Spinal cord (tissue), 10 donors: ENCODE results near the gene EPS8. TPM values are rescaled to one million over a fixed set of nuclear protein-coding genes. Genes with fewer than 3 reads are reported as not detected.
A peak's percentile ranks its signal among the peaks of the same experiment; 100 is the strongest.

Experiments used
- DNase-seq, 6 donors: peaks; one replicate each; pipeline versions ENCODE4 v3.0.0 to v3.0.0-alpha.2; 2013 to 2015; ENCODE audit warnings: low spot score in 6 of 6, low read depth in 4 of 6
- H3K27ac ChIP-seq: one replicate; pipeline ENCODE4 v1.5.1; 2013; ENCODE audit warnings: low read depth, low read length, control low read depth
- H3K27me3 ChIP-seq: one replicate; pipeline ENCODE4 v1.6.1; 2013; ENCODE audit warnings: low read length; ENCODE audit not compliant: control insufficient read depth, insufficient read depth
- H3K36me3 ChIP-seq: one replicate; pipeline ENCODE4 v1.6.1; 2013; ENCODE audit warnings: low read length; ENCODE audit not compliant: control insufficient read depth, insufficient read depth
- H3K4me1 ChIP-seq: one replicate; pipeline ENCODE4 v1.6.1; 2013; ENCODE audit warnings: low read length; ENCODE audit not compliant: control insufficient read depth, insufficient read depth
- H3K4me3 ChIP-seq: one replicate; pipeline ENCODE4 v1.5.1; 2013; ENCODE audit warnings: low read depth, low read length, control low read depth
- H3K9me3 ChIP-seq: one replicate; pipeline ENCODE4 v1.6.1; 2013; ENCODE audit warnings: low read length; ENCODE audit not compliant: control insufficient read depth, insufficient read depth
- WGBS: methylation state at CpG from one replicate; pipeline ENCODE4 v1.1.5; 2013; ENCODE audit warnings: missing lambda C conversion rate; ENCODE audit not compliant: insufficient coverage; 5-methylcytosine and 5-hydroxymethylcytosine counted together
- polyA plus RNA-seq, 2 donors: library from polyadenylated mRNA; unstranded; fragments of 120-200 nt; gene quantifications; one replicate each; pipeline ENCODE4 v1.2.1, GENCODE V29; 2013; ENCODE audit not compliant: insufficient read length in 2 of 2
- total RNA-seq, 2 donors: library from RNA; depleted of rRNA in 1 of 2; stranded (reverse); fragments of 120-200 nt in 1 of 2; fragments of >200 nt in 1 of 2; gene quantifications; one replicate each; pipeline versions ENCODE4 v1.2.3 to v1.2.4, GENCODE V29; 2013 to 2014
- donor health status: healthy.

Gene EPS8
- total and polyA plus RNA-seq, 4 donors, result 63.1 to 84.1 (median 73.7) TPM

- peak in 1 of 6 donors; percentile 32 for DNase-seq
- H3K27me3 ChIP-seq, result no peaks in the 10 kb centered on the region
- H3K36me3 ChIP-seq, result no peaks in the 10 kb centered on the region
- H3K9me3 ChIP-seq, result no peaks in the 10 kb centered on the region
- H3K4me1 ChIP-seq, result no peaks in the 10 kb centered on the region
- H3K4me3 ChIP-seq, result no peak overlapping the region
- WGBS, result 87% methylated on average over 5 of the region's 6 CpGs
- no peak overlapping the region for H3K27ac ChIP-seq
Measured at GRCh38 chr12:15801770-15802744, 12.9 kb upstream of the EPS8 start.

- Histone ChIP-seq H3K4me3 (no peak overlapping the region), H3K27ac (no peak overlapping the region), H3K27me3 (no peaks in the 10 kb centered on the region), H3K36me3 (no peaks in the 10 kb centered on the region), H3K9me3 (no peaks in the 10 kb centered on the region), H3K4me1 (no peaks in the 10 kb centered on the region)
- no peak for DNase-seq
- no CpG with 5 or more reads among the region's 3 CpGs for WGBS
Measured at GRCh38 chr12:15800278-15800677, 11.1 kb upstream of the EPS8 start.

- no peak for DNase-seq
Measured at GRCh38 chr12:15797818-15798217, 8.6 kb upstream of the EPS8 start.

GRCh38 chr12:15796493-15797141, 7.4 kb upstream of the EPS8 start:
- Histone ChIP-seq H3K36me3 (no peaks in the 10 kb centered on the region), H3K27me3 (no peaks in the 10 kb centered on the region), H3K4me1 (no peaks in the 10 kb centered on the region), H3K27ac (no peak overlapping the region), H3K9me3 (no peaks in the 10 kb centered on the region), H3K4me3 (no peak overlapping the region)
- WGBS, result no CpG with 5 or more reads among the region's 4 CpGs
- no peak for DNase-seq

More at GRCh38 chr12:15797818-15798217, 8.6 kb upstream of the EPS8 start:
- no peaks in the 10 kb centered on the region for H3K27me3 ChIP-seq
- H3K27ac ChIP-seq, result no peak overlapping the region
- no peak overlapping the region for H3K4me3 ChIP-seq
- H3K9me3 ChIP-seq, result no peaks in the 10 kb centered on the region
- H3K36me3 ChIP-seq, result no peaks in the 10 kb centered on the region
- H3K4me1 ChIP-seq, result no peaks in the 10 kb centered on the region
- no CpG with 5 or more reads among the region's 3 CpGs for WGBS

- Histone ChIP-seq H3K27ac (no peak overlapping the region), H3K4me1 (peaks cover under 1% of the 10 kb centered on the region), H3K27me3 (no peaks in the 10 kb centered on the region), H3K9me3 (no peaks in the 10 kb centered on the region), H3K36me3 (no peaks in the 10 kb centered on the region), H3K4me3 (no peak overlapping the region)
- DNase-seq, result no peak
- WGBS, result no CpG with 5 or more reads among the region's 1 CpG
Measured at GRCh38 chr12:15794836-15795235, 5.6 kb upstream of the EPS8 start.

GRCh38 chr12:15794196-15794595, 5.0 kb upstream of the EPS8 start:
- WGBS, result 100% methylated on average over 1 of the region's 3 CpGs
- H3K4me3 ChIP-seq, result no peak overlapping the region
- no peaks in the 10 kb centered on the region for H3K36me3 ChIP-seq
- no peaks in the 10 kb centered on the region for H3K27me3 ChIP-seq
- no peaks in the 10 kb centered on the region for H3K9me3 ChIP-seq
- no peak for DNase-seq
- H3K27ac ChIP-seq, result no peak overlapping the region
- H3K4me1 ChIP-seq, result peaks cover 4% of the 10 kb centered on the region

GRCh38 chr12:15788233-15789219, 662 bp downstream of the EPS8 start:
- DNase-seq, result peak in 5 of 6 donors; percentile 47 to 78 (median 61)
- no peaks in the 10 kb centered on the region for H3K27me3 ChIP-seq
- no peaks in the 10 kb centered on the region for H3K36me3 ChIP-seq
- H3K27ac ChIP-seq, result peak overlapping the region; percentile 96
- no peaks in the 10 kb centered on the region for H3K9me3 ChIP-seq
- WGBS, result under 1% methylated on average over 59 of the region's 64 CpGs
- peak overlapping the region; percentile 89 for H3K4me3 ChIP-seq
- peaks cover 4% of the 10 kb centered on the region for H3K4me1 ChIP-seq

GRCh38 chr12:15787778-15788177, 1.4 kb downstream of the EPS8 start:
- DNase-seq, result peak in 3 of 6 donors; percentile 25 to 41 (median 34)
- no peaks in the 10 kb centered on the region for H3K9me3 ChIP-seq
- H3K27ac ChIP-seq, result peak overlapping the region; percentile 96
- peaks cover 4% of the 10 kb centered on the region for H3K4me1 ChIP-seq
- H3K27me3 ChIP-seq, result no peaks in the 10 kb centered on the region
- WGBS, result 17% methylated on average over 1 of the region's 4 CpGs
- H3K4me3 ChIP-seq, result peak overlapping the region; percentile 89
- H3K36me3 ChIP-seq, result no peaks in the 10 kb centered on the region

GRCh38 chr12:15786772-15787171, 2.4 kb downstream of the EPS8 start:
- Histone ChIP-seq H3K27me3 (no peaks in the 10 kb centered on the region), H3K36me3 (no peaks in the 10 kb centered on the region), H3K4me3 (peak overlapping the region; percentile 1), H3K27ac (no peak overlapping the region), H3K9me3 (no peaks in the 10 kb centered on the region), H3K4me1 (peaks cover 4% of the 10 kb centered on the region)
- no CpG with 5 or more reads among the region's 2 CpGs for WGBS
- no peak for DNase-seq
